IMR-90 (cell line): Measurements from ENCODE around the gene CST11. TPM values are rescaled to one million over a fixed set of nuclear protein-coding genes. Genes with fewer than 3 reads are reported as not detected.

Source experiments
- ATAC-seq: fragments of 200-7000 bp; cut with Tn5 transposase; 2 replicates; pipeline ENCODE4 v1.9.1; 2020; ENCODE audit warnings: low read depth, mild to moderate bottlenecking, moderate library complexity
- BruUV-seq: library from RNA; stranded (reverse); fragments of 400-500 nt; replicated peaks from 2 replicates; lab custom pipeline; 2021; lab: Mats Ljungman, UMichigan
- CTCF ChIA-PET: fragments of 300-600 bp; formaldehyde crosslinking; extraction: SDS; loops from one replicate; lab custom pipeline; 2021; ENCODE audit warnings: antibody characterized with exemption; lab: Yijun Ruan, JAX
- POLR2A ChIA-PET: fragments of 300-600 bp; sonication (Branson Sonifier 250); formaldehyde crosslinking; loops from one replicate; lab custom pipeline; 2022; ENCODE audit warnings: antibody characterized with exemption; ENCODE audit not compliant: unreplicated experiment; lab: Charles Lee
- DNase-seq: peaks from one replicate; pipeline ENCODE4 v3.0.0; 2013
- H2AFZ ChIP-seq: replicated peaks from 2 replicates; pipeline ENCODE3; 2013; ENCODE audit warnings: low read length, mild to moderate bottlenecking; ENCODE audit not compliant: poor library complexity
- H2AK5ac ChIP-seq: 2 replicates; pipeline ENCODE4 v1.6.1; 2013; ENCODE audit warnings: low read depth, low read length, inconsistent platforms
- H2AK9ac ChIP-seq: replicated peaks from 2 replicates; pipeline ENCODE3; 2013; ENCODE audit warnings: mild to moderate bottlenecking, low read depth, low read length, moderate library complexity; ENCODE audit not compliant: poor library complexity
- H2BK120ac ChIP-seq: 2 replicates; pipeline ENCODE4 v1.6.1; 2013; ENCODE audit warnings: low read depth, low read length, inconsistent platforms
- H2BK15ac ChIP-seq: 3 replicates; pipeline ENCODE4 v1.6.1; 2013; ENCODE audit warnings: low read depth, low read length, inconsistent platforms
- H2BK20ac ChIP-seq: 2 replicates; pipeline ENCODE4 v1.6.1; 2013; ENCODE audit warnings: low read depth, mild to moderate bottlenecking, inconsistent platforms, low read length, moderate library complexity
- H2BK5ac ChIP-seq: 2 replicates; pipeline ENCODE4 v1.6.1; 2013; ENCODE audit warnings: mild to moderate bottlenecking, low read depth, low read length, inconsistent platforms; ENCODE audit not compliant: poor library complexity, severe bottlenecking
- H3K14ac ChIP-seq: replicated peaks from 2 replicates; pipeline ENCODE4 v1.6.1; 2013; ENCODE audit warnings: low read depth, low read length, inconsistent platforms
- H3K18ac ChIP-seq: 2 replicates; pipeline ENCODE4 v1.6.1; 2013; ENCODE audit warnings: low read depth, low read length, control low read depth
- H3K23ac ChIP-seq: 2 replicates; pipeline ENCODE4 v1.6.1; 2013; ENCODE audit warnings: low read depth, low read length, inconsistent platforms
- H3K27ac ChIP-seq: 2 replicates; pipeline ENCODE4 v1.5.1; 2013; ENCODE audit warnings: mild to moderate bottlenecking, control low read depth, low read length; ENCODE audit not compliant: insufficient read depth
- H3K27me3 ChIP-seq: 2 replicates; pipeline ENCODE4 v1.6.1; 2013; ENCODE audit warnings: low read length; ENCODE audit not compliant: control insufficient read depth, insufficient read depth
- H3K36me3 ChIP-seq: 2 replicates; pipeline ENCODE4 v1.6.1; 2013; ENCODE audit warnings: low read length, mixed read lengths; ENCODE audit not compliant: control insufficient read depth, insufficient read depth
- H3K4ac ChIP-seq: 2 replicates; pipeline ENCODE4 v1.6.1; 2013; ENCODE audit warnings: low read depth, low read length, inconsistent platforms
- H3K4me1 ChIP-seq: 2 replicates; pipeline ENCODE4 v1.6.1; 2013; ENCODE audit warnings: low read length, mixed read lengths; ENCODE audit not compliant: control insufficient read depth, insufficient read depth
- H3K4me2 ChIP-seq: 2 replicates; pipeline ENCODE4 v1.6.1; 2013; ENCODE audit warnings: low read depth, mild to moderate bottlenecking, control low read depth, low read length, moderate library complexity
- H3K4me3 ChIP-seq: 2 replicates; pipeline ENCODE4 v1.5.1; 2013; ENCODE audit warnings: low read depth, mild to moderate bottlenecking, control low read depth, low read length, moderate library complexity; ENCODE audit not compliant: insufficient read depth
- H3K56ac ChIP-seq: 2 replicates; pipeline ENCODE4 v1.6.1; 2013; ENCODE audit warnings: low read length, inconsistent platforms; ENCODE audit not compliant: insufficient read depth; ENCODE audit errors: extremely low read depth
- H3K79me1 ChIP-seq, 2 experiments: 2 replicates each; pipeline ENCODE4 v1.6.1; 2013; ENCODE audit warnings: low read length in 2 of 2, inconsistent platforms in 1 of 2, low read depth in 1 of 2
- H3K9ac ChIP-seq: 2 replicates; pipeline ENCODE4 v1.6.1; 2013; ENCODE audit warnings: low read depth, low read length, control low read depth
- H3K9me1 ChIP-seq: 2 replicates; pipeline ENCODE4 v1.6.1; 2013; ENCODE audit warnings: low read length, inconsistent platforms; ENCODE audit not compliant: insufficient read depth
- H3K9me3 ChIP-seq: 2 replicates; pipeline ENCODE4 v1.6.1; 2013; ENCODE audit warnings: low read length; ENCODE audit not compliant: control insufficient read depth, insufficient read depth
- H4K20me1 ChIP-seq: 2 replicates; pipeline ENCODE4 v1.6.1; 2013; ENCODE audit warnings: low read length, inconsistent platforms; ENCODE audit not compliant: insufficient read depth
- H4K5ac ChIP-seq: 2 replicates; pipeline ENCODE4 v1.6.1; 2013; ENCODE audit warnings: mild to moderate bottlenecking, low read depth, low read length, control low read depth
- H4K8ac ChIP-seq, 2 experiments: 2 replicates each; pipeline ENCODE4 v1.6.1; 2013; ENCODE audit warnings: low read depth in 2 of 2, low read length in 2 of 2, control low read depth in 1 of 2, inconsistent platforms in 1 of 2
- H4K91ac ChIP-seq: 2 replicates; pipeline ENCODE4 v1.6.1; 2013; ENCODE audit warnings: low read depth, low read length, inconsistent platforms; ENCODE audit not compliant: insufficient read depth
- BHLHE40 ChIP-seq: fragments of 150-350 bp; IDR thresholded peaks from 2 replicates; pipeline ENCODE4 v1.6.1; 2016; ENCODE audit warnings: mild to moderate bottlenecking, low read depth, low read length
- CEBPB ChIP-seq: IDR thresholded peaks from 2 replicates; pipeline ENCODE4 v1.6.1; 2012; ENCODE audit warnings: low read depth, low read length, improper control_type of control experiment
- CHD1 ChIP-seq: IDR thresholded peaks from 2 replicates; pipeline ENCODE4 v1.6.1; 2012; ENCODE audit warnings: low read depth, low read length, improper control_type of control experiment
- CTCF ChIP-seq: conservative IDR thresholded peaks from 2 replicates; pipeline ENCODE4 v1.5.1; 2012; ENCODE audit warnings: mild to moderate bottlenecking, low read depth, low read length, improper control_type of control experiment
- FOS ChIP-seq: fragments of 150-350 bp; IDR thresholded peaks from 2 replicates; pipeline ENCODE4 v1.6.1; 2016; ENCODE audit warnings: low read depth, low read length
- MAFK ChIP-seq: IDR thresholded peaks from 2 replicates; pipeline ENCODE4 v1.6.1; 2012; ENCODE audit warnings: low read depth, low read length, improper control_type of control experiment
- MAZ ChIP-seq: IDR thresholded peaks from 2 replicates; pipeline ENCODE4 v1.6.1; 2012; ENCODE audit warnings: low read depth, mild to moderate bottlenecking, low read length, improper control_type of control experiment, moderate library complexity, borderline replicate concordance
- MXI1 ChIP-seq: IDR thresholded peaks from 2 replicates; pipeline ENCODE4 v1.6.1; 2012; ENCODE audit warnings: low read depth, mild to moderate bottlenecking, low read length, moderate library complexity, borderline replicate concordance
- POLR2A ChIP-seq: IDR thresholded peaks from 2 replicates; pipeline ENCODE4 v1.6.1; 2012; ENCODE audit warnings: mild to moderate bottlenecking, low read depth, low read length
- RAD21 ChIP-seq: IDR thresholded peaks from 2 replicates; pipeline ENCODE4 v1.6.1; 2012; ENCODE audit warnings: low read length, improper control_type of control experiment
- RCOR1 ChIP-seq: IDR thresholded peaks from 2 replicates; pipeline ENCODE4 v1.6.1; 2012; ENCODE audit warnings: mild to moderate bottlenecking, low read length, improper control_type of control experiment; ENCODE audit not compliant: insufficient replicate concordance
- RFX5 ChIP-seq: IDR thresholded peaks from 2 replicates; pipeline ENCODE4 v1.8.0; 2012; ENCODE audit warnings: low read depth, mild to moderate bottlenecking, low read length, moderate library complexity
- SMC3 ChIP-seq: fragments of 150-350 bp; IDR thresholded peaks from 2 replicates; pipeline ENCODE4 v1.6.1; 2016; ENCODE audit warnings: low read depth, mild to moderate bottlenecking, antibody characterized with exemption, low read length, moderate library complexity
- whole genome bisulfite sequencing, 2 experiments: methylation state at CpG; one replicate each; pipeline versions ENCODE4 v1.1.5 to v1.1.7; 2013; ENCODE audit warnings: missing lambda C conversion rate in 2 of 2; ENCODE audit not compliant: insufficient read length in 1 of 2; ENCODE audit errors: extremely low coverage in 2 of 2; 5-methylcytosine and 5-hydroxymethylcytosine counted together
- dilution Hi-C: fragments of 300-500 bp; cut with HindIII; formaldehyde crosslinking; loops from one replicate; pipeline ENCODE4 v1.14.3; 2018; ENCODE audit warnings: low sequenced_read_pairs; ENCODE audit not compliant: unreplicated experiment
- in situ Hi-C: fragments of 300-500 bp; cut with MboI; formaldehyde crosslinking; loops from 3 replicates; pipeline ENCODE4 v1.14.3; 2019; ENCODE audit warnings: low sequenced_read_pairs, inconsistent platforms, mixed read lengths
- intact Hi-C: fragments of 100-400 bp; cut with micrococcal nuclease; formaldehyde crosslinking; loops from 2 replicates; pipeline ENCODE4 v1.10.0; 2022
- polyA plus RNA-seq, 3 experiments: library from polyadenylated mRNA; depleted of rRNA; stranded (reverse); fragments of >200 nt; gene quantifications; 2 replicates each; pipeline ENCODE4 v1.2.3, GENCODE V29; 2012; ENCODE audit warnings: low replicate concordance in 1 of 3
- total RNA-seq: library from RNA; depleted of rRNA; stranded (reverse); fragments of >200 nt; gene quantifications from 2 replicates; pipeline ENCODE4 v1.2.3, GENCODE V29; 2012
- TF ChIP-seq, protein P1 (sequence below): fragments of 150-350 bp; IDR thresholded peaks from 2 replicates; pipeline ENCODE4 v1.6.1; 2017; ENCODE audit warnings: mild to moderate bottlenecking, antibody characterized with exemption, low read length, low read depth
- TF ChIP-seq, protein P2 (sequence below): fragments of 150-350 bp; IDR thresholded peaks from 2 replicates; pipeline ENCODE4 v1.6.1; 2016; ENCODE audit warnings: low read depth, mild to moderate bottlenecking, low read length, moderate library complexity, borderline replicate concordance

CST11 gene
- total and polyA plus RNA-seq, 2 of the 4 experiments (the other 2 are of a cell fraction), result not detected

DNA sequence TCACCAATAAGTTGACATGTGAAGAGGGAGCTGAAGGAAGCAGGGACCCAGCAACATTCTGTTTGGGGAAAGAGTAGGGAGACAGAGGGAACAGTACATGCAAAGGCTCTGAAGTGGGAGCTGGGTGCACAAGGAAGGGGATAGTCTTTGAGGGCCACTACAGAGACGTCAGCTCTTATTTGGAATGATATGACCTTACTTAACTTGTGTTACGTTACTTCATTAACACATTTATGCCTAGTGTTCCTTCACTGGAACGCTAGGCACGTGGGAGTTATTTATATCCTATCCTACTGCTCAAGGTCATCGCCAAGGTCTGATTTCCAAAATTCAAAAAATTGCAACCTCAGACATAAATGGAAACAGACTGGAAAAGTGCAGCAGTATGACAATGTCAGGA lies 51.6 kb downstream of the CST11 start:
- CTCF ChIA-PET, result interaction anchor here (0.6 kb wide), 3 partner anchors 651 to 1983 kb away, joined by 4 to 7 read pairs (median 4); no protein-coding TSS in a partner anchor
- no TSS peak for BruUV-seq
- WGBS, 2 experiments, result no CpG with 5 or more reads among the region's 5 CpGs

More for the DNA sequence above, 51.6 kb downstream of the CST11 start:
- Histone ChIP-seq H3K27ac (no peak overlapping the region), H3K9ac (no peak overlapping the region), H4K8ac (no peak overlapping the region), H3K36me3 (peaks cover 3% of the 10 kb centered on the region), H3K23ac (no peak overlapping the region), H4K91ac (no peak overlapping the region), H3K56ac (no peak overlapping the region), H2BK120ac (no peak overlapping the region), H2AFZ (no peak overlapping the region), H3K4ac (no peak overlapping the region), H3K4me2 (no peak overlapping the region), H3K9me1 (peaks cover 12% of the 10 kb centered on the region), H4K5ac (no peak overlapping the region), H4K20me1 (peaks cover 19% of the 10 kb centered on the region), H3K4me3 (no peak overlapping the region), H3K9me3 (no peaks in the 10 kb centered on the region), H3K27me3 (no peaks in the 10 kb centered on the region), H3K18ac (no peak overlapping the region), H2BK20ac (no peak overlapping the region), H2BK5ac (no peak overlapping the region), H2AK5ac (no peak overlapping the region), H2AK9ac (no peak overlapping the region), H3K14ac (no peak overlapping the region), H3K4me1 (peaks cover 13% of the 10 kb centered on the region), H3K79me1 (peaks cover 27 to 68% of the 10 kb centered on the region in 2 experiments), H2BK15ac (no peak overlapping the region)
- intact Hi-C loops, result loop anchor here (5.0 kb wide), 1 partner anchor 34 kb away; no protein-coding TSS in a partner anchor
- no peak for ATAC-seq
- DNase-seq, result no peak
- dilution Hi-C loops, result no loop called here
- POLR2A ChIA-PET, result no interaction called here
- TF ChIP-seq RCOR1 (no peak), CHD1 (no peak), MAZ (no peak), SMC3 (no peak), FOS (no peak), MAFK (no peak), RAD21 (no peak), CEBPB (no peak), BHLHE40 (no peak), MXI1 (no peak), POLR2A (no peak), RFX5 (no peak), CTCF (no peak)
- TF ChIP-seq, protein P1, sequence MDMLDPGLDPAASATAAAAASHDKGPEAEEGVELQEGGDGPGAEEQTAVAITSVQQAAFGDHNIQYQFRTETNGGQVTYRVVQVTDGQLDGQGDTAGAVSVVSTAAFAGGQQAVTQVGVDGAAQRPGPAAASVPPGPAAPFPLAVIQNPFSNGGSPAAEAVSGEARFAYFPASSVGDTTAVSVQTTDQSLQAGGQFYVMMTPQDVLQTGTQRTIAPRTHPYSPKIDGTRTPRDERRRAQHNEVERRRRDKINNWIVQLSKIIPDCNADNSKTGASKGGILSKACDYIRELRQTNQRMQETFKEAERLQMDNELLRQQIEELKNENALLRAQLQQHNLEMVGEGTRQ, result no peak
- TF ChIP-seq, protein P2, sequence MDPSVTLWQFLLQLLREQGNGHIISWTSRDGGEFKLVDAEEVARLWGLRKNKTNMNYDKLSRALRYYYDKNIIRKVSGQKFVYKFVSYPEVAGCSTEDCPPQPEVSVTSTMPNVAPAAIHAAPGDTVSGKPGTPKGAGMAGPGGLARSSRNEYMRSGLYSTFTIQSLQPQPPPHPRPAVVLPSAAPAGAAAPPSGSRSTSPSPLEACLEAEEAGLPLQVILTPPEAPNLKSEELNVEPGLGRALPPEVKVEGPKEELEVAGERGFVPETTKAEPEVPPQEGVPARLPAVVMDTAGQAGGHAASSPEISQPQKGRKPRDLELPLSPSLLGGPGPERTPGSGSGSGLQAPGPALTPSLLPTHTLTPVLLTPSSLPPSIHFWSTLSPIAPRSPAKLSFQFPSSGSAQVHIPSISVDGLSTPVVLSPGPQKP, result no peak
- in situ Hi-C loops, result no loop called here
